ENCODE results near the gene OSM.
A peak's percentile ranks its signal among the peaks of the same experiment; 100 is the strongest.

OSM gene

GRCh38 chr22:30245985-30246813 is 20.5 kb downstream of the OSM start, which contains the start of gene LIF:
Gene LIF, minus strand, starts transcription at chr22:30246759. Its CDS starts 64 bp downstream, at chr22:30246695.
- Histone ChIP-seq H3K27me3 (ENCODE audit: insufficient read depth, low read length) (peaks cover 13% of the 10 kb centered on the region; the same call in 1 of the 2 replicates), H3K27ac (ENCODE audit: low read length) (no peak within 1 kb of the TSS), H3K4me1 (ENCODE audit: insufficient read depth, low read length) (peaks cover 8% of the 10 kb centered on the region), H3K4me3 (ENCODE audit: low read length) (peak within 1 kb of the TSS; percentile 78), H3K9ac (ENCODE audit: low read depth, low read length) (peak within 1 kb of the TSS; percentile 67), H3K9me3 (ENCODE audit: insufficient read depth, low read depth, low read length) (no peaks in the 10 kb centered on the region), H3K36me3 (ENCODE audit: insufficient read depth, low read depth, low read length) (peaks cover 10% of the 10 kb centered on the region; the same call in 1 of the 2 replicates)

DNA sequence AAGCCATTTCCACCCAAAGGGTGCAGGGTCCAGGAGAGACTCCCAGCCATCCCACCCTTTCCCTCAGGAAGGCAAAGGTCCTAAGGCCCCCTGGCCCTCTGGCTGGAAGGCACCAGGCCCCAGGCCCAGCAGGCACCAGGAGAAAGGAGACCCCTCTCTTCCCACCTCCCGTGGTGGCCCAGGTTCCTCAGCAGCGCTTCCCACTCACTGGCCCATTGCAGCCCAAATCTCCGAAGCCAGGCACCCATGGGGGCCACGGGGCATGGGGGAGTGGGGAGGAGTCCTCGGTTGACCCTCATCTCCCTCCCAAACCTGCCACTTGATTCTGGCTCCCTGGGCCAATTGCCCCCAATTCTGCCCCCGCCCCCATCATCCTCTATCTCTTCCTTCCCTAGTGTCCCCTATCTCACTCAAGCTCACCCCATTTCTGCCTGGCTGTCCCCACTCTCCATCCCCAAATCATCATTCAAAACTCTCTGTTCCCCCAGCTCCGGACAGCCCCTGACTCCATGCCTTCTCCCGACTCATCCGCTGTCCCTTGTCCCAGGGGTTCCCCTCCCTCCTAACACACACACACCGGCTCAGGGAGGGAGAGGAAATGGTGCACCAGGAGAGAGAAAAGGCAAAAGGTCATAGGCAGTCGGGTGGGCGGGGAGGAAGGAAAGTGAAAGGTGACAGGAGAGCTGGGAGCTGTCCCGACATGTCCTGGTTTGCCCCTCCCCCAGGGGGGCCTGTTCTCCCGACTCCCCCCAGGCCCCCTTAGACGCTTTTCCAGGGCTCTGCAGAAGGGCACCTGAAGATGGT is 21.3 kb downstream of the OSM start:
- Histone ChIP-seq H3K27ac (ENCODE audit: low read length) (no peak overlapping the region), H3K4me3 (ENCODE audit: low read length) (peak overlapping the region; percentile 78), H3K4me1 (ENCODE audit: insufficient read depth, low read length) (peaks cover 8% of the 10 kb centered on the region), H3K36me3 (ENCODE audit: insufficient read depth, low read depth, low read length) (peaks cover 10% of the 10 kb centered on the region; the same call in 1 of the 2 replicates), H3K27me3 (ENCODE audit: insufficient read depth, low read length) (peaks cover 13% of the 10 kb centered on the region; the same call in 1 of the 2 replicates), H3K9me3 (ENCODE audit: insufficient read depth, low read depth, low read length) (no peaks in the 10 kb centered on the region), H3K9ac (ENCODE audit: low read depth, low read length) (peak overlapping the region; percentile 67; the same call in 1 of the 2 replicates)

DNA sequence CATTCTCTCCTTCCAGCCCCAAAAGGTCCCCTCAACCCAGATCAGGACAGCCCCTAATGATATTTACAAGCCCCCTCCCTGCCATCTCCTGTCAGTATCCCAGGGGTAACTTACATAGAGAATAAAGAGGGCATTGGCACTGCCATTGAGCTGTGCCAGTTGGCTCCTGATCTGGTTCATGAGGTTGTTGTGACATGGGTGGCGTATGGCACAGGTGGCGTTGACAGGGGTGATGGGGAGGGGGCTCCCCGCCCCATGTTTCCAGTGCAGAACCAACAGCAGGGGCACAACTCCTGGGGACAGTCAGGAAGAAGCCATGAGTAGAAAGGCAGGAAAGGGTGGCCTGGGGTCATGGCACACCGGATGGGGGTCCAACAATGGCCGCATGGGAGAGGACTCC is 22.0 kb downstream of the OSM start:
- Histone ChIP-seq H3K4me1 (ENCODE audit: insufficient read depth, low read length) (peaks cover 8% of the 10 kb centered on the region), H3K9ac (ENCODE audit: low read depth, low read length) (no peak overlapping the region), H3K36me3 (ENCODE audit: insufficient read depth, low read depth, low read length) (peaks cover 10% of the 10 kb centered on the region; the same call in 1 of the 2 replicates), H3K9me3 (ENCODE audit: insufficient read depth, low read depth, low read length) (no peaks in the 10 kb centered on the region), H3K4me3 (ENCODE audit: low read length) (no peak overlapping the region), H3K27me3 (ENCODE audit: insufficient read depth, low read length) (peaks cover 13% of the 10 kb centered on the region; the same call in 1 of the 2 replicates), H3K27ac (ENCODE audit: low read length) (no peak overlapping the region)

- Histone ChIP-seq H3K9me3 (ENCODE audit: insufficient read depth, low read depth, low read length) (no peaks in the 10 kb centered on the region), H3K36me3 (ENCODE audit: insufficient read depth, low read depth, low read length) (peaks cover 10% of the 10 kb centered on the region; the same call in 1 of the 2 replicates), H3K27me3 (ENCODE audit: insufficient read depth, low read length) (peaks cover 13% of the 10 kb centered on the region; the same call in 1 of the 2 replicates), H3K4me3 (ENCODE audit: low read length) (no peak overlapping the region), H3K4me1 (ENCODE audit: insufficient read depth, low read length) (peaks cover 8% of the 10 kb centered on the region), H3K9ac (ENCODE audit: low read depth, low read length) (no peak overlapping the region), H3K27ac (ENCODE audit: low read length) (no peak overlapping the region)
These were observed 22.6 kb downstream of the OSM start for GRCh38 chr22:30244066-30244465.

DNA sequence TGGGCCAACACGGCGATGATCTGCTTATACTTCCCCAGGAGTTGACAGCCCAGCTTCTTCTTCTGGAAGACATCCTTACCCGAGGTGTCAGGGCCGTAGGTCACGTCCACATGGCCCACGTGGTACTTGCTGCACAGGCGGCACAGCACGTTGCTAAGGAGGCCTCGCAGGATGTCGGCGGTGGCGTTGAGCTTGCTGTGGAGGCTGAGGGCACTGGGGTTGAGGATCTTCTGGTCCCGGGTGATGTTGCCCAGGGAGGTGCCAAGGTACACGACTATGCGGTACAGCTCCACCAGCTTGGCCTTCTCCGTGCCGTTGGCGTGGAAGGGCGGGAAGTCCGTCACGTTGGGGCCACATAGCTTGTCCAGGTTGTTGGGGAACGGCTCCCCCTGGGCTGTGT is 23.0 kb downstream of the OSM start:
- Histone ChIP-seq H3K27me3 (ENCODE audit: insufficient read depth, low read length) (peaks cover 13% of the 10 kb centered on the region; the same call in 1 of the 2 replicates), H3K9me3 (ENCODE audit: insufficient read depth, low read depth, low read length) (no peaks in the 10 kb centered on the region), H3K4me1 (ENCODE audit: insufficient read depth, low read length) (peaks cover 8% of the 10 kb centered on the region), H3K27ac (ENCODE audit: low read length) (no peak overlapping the region), H3K4me3 (ENCODE audit: low read length) (no peak overlapping the region), H3K9ac (ENCODE audit: low read depth, low read length) (no peak overlapping the region), H3K36me3 (ENCODE audit: insufficient read depth, low read depth, low read length) (peaks cover 10% of the 10 kb centered on the region; the same call in 1 of the 2 replicates)

DNA sequence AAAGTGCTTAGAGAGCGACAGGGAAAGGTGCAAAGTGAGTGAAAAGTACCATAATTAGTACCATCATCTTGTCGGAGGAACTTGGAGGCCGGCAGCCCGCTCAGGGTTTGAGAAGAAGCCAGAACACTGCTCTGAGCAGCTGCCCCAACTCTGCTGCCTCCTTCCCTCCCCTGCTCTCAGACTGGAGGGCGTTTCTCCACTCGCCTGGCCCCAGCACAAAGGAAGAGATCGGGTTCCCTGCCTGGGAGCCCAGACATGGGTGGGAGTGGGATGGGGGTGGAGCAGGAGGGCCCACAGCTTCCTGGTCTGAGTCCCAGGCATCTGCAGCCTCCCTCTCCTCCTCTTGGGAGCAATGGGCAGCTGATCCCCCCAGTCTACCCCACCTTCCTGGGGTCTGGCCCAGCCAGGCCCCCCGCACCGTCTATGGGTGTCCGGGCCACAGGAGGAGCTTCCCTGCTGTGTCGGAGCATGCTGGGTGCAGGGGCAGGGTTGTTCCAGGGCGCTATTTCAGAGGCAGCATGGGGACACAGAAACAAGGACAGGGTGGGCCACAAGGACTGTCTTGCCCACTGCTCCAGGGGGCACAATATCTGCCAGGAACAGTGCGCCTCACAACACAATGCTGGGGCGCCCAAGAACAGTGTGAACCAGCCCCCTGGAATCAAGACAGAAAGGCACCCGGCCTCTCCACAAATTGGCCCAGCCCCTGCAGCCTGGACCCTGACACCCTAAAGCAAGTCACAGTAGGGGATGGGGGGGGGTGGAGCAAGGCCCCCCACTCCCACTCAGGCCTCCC is 24.9 kb downstream of the OSM start:
- H3K4me3 ChIP-seq (ENCODE audit: low read length), result no peak overlapping the region
- H3K36me3 ChIP-seq (ENCODE audit: insufficient read depth, low read depth, low read length), result peaks cover 10% of the 10 kb centered on the region; the same call in 1 of the 2 replicates
- H3K9me3 ChIP-seq (ENCODE audit: insufficient read depth, low read depth, low read length), result no peaks in the 10 kb centered on the region
- H3K9ac ChIP-seq (ENCODE audit: low read depth, low read length), result no peak overlapping the region
- no peak overlapping the region for H3K27ac ChIP-seq (ENCODE audit: low read length)
- peaks cover 3% of the 10 kb centered on the region; the same call in 1 of the 2 replicates for H3K27me3 ChIP-seq (ENCODE audit: insufficient read depth, low read length)
- H3K4me1 ChIP-seq (ENCODE audit: insufficient read depth, low read length), result peaks cover 12% of the 10 kb centered on the region

DNA sequence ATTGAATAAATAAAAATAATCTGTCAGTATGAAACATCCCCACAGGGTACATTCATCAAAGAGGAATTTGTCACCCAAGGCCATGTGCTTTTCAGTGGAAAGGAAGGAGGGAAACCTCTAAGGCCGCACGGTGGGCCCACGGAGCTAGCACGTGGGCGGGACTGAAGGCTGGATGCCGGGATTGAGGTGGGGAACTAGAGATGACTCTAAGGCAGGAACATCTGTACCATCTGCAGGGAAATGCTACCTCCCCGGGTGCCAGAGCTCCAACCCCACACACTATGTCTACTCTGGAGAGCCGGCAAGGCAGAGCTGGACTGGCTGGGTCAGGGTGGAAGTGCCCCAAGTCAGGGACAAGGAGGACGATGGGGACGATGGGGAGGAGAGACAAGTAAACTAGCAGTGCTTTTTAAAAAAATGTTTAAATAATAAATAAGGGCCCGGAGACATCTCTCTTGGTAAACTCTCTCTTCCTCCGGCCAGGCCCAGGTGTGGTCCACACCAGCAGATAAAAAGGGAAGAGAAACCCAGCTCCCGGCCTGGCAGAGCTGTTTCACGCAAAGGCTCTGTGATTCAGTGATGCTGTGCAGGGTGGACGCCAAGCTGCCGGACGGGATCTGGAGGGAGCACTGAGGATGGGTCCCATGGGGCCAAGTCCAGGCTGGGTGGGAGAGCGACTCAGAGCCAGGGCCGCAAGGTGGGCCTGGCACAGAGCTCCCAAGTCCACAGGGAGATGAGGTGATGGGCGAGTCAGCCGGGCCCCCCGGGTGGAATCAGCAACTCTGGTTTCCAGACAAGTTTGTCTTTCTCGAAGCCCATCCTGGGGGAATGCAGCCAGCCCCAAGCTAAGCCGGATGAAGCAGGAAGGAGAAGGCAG is 25.9 kb downstream of the OSM start:
- H3K27me3 ChIP-seq (ENCODE audit: insufficient read depth, low read length), result no peaks in the 10 kb centered on the region; the same call in 1 of the 2 replicates
- H3K9ac ChIP-seq (ENCODE audit: low read depth, low read length), result no peak overlapping the region
- H3K4me3 ChIP-seq (ENCODE audit: low read length), result no peak overlapping the region
- peaks cover 20% of the 10 kb centered on the region for H3K4me1 ChIP-seq (ENCODE audit: insufficient read depth, low read length)
- H3K36me3 ChIP-seq (ENCODE audit: insufficient read depth, low read depth, low read length), result peaks cover 10% of the 10 kb centered on the region; the same call in 1 of the 2 replicates
- H3K27ac ChIP-seq (ENCODE audit: low read length), result no peak overlapping the region
- H3K9me3 ChIP-seq (ENCODE audit: insufficient read depth, low read depth, low read length), result no peaks in the 10 kb centered on the region

DNA sequence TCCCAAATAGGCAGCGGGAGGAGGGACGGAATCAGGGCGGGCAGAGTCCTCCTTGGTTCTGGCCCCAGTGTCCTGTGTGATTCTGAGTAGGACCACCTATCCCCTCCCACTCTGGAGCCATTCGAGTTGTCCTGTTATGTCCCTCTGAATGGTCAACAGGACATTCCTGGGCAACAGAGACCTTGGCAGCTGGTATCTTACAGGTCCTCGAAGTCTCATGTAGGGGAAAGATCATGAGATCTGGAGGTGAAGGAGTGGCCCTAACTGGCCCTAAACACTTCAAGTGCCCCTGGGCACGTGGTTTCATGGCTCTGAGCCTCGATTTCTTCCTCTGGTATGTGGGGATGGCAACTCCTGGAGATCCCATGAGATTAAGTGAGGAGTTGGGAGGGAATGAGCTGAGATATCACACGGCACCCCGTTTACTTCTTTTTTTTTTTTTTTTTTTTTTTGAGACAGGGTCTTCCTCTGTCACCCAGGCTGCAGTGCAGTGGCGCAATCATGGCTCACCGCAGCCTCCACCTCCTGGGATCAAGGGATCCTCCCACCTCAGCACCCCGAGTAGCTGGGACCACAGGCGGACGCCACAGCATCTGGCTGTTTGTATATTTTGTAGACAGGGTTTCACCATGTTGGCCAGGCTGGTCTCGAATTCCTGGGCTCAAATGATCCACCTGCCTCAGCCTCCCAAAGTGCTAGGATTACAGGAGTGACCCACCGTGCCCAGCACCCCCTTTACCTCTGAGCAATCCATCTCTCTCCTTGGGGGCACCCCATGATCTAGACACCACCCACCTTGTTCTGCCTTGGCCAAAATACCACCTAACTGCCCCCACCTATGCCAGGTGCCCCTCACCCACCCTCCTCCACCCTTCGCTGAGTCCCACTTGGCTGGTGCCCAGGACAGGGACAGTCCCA is 26.9 kb downstream of the OSM start:
- no peak overlapping the region for H3K9ac ChIP-seq (ENCODE audit: low read depth, low read length)
- H3K9me3 ChIP-seq (ENCODE audit: insufficient read depth, low read depth, low read length), result no peaks in the 10 kb centered on the region
- no peak overlapping the region for H3K27ac ChIP-seq (ENCODE audit: low read length)
- H3K4me1 ChIP-seq (ENCODE audit: insufficient read depth, low read length), result peaks cover 27% of the 10 kb centered on the region
- no peak overlapping the region for H3K4me3 ChIP-seq (ENCODE audit: low read length)
- peaks cover 10% of the 10 kb centered on the region; the same call in 1 of the 2 replicates for H3K36me3 ChIP-seq (ENCODE audit: insufficient read depth, low read depth, low read length)
- no peaks in the 10 kb centered on the region for H3K27me3 ChIP-seq (ENCODE audit: insufficient read depth, low read length)

- Histone ChIP-seq H3K9me3 (ENCODE audit: insufficient read depth, low read depth, low read length) (no peaks in the 10 kb centered on the region), H3K4me3 (ENCODE audit: low read length) (no peak overlapping the region), H3K27ac (ENCODE audit: low read length) (no peak overlapping the region), H3K9ac (ENCODE audit: low read depth, low read length) (no peak overlapping the region), H3K27me3 (ENCODE audit: insufficient read depth, low read length) (no peaks in the 10 kb centered on the region), H3K36me3 (ENCODE audit: insufficient read depth, low read depth, low read length) (peaks cover 10% of the 10 kb centered on the region; the same call in 1 of the 2 replicates), H3K4me1 (ENCODE audit: insufficient read depth, low read length) (peaks cover 26% of the 10 kb centered on the region)
These were observed 27.8 kb downstream of the OSM start for GRCh38 chr22:30238661-30239487.
